Measurements from ENCODE around the gene CMTM1. TPM values are rescaled to one million over a fixed set of nuclear protein-coding genes. Genes with fewer than 3 reads are reported as not detected.

Gene CMTM1
- total and polyA plus RNA-seq, 2 donors (not counting 3 experiments of a cell fraction or from before 2014, with no cell fraction given): 3.0 to 12.3 TPM

DNA sequence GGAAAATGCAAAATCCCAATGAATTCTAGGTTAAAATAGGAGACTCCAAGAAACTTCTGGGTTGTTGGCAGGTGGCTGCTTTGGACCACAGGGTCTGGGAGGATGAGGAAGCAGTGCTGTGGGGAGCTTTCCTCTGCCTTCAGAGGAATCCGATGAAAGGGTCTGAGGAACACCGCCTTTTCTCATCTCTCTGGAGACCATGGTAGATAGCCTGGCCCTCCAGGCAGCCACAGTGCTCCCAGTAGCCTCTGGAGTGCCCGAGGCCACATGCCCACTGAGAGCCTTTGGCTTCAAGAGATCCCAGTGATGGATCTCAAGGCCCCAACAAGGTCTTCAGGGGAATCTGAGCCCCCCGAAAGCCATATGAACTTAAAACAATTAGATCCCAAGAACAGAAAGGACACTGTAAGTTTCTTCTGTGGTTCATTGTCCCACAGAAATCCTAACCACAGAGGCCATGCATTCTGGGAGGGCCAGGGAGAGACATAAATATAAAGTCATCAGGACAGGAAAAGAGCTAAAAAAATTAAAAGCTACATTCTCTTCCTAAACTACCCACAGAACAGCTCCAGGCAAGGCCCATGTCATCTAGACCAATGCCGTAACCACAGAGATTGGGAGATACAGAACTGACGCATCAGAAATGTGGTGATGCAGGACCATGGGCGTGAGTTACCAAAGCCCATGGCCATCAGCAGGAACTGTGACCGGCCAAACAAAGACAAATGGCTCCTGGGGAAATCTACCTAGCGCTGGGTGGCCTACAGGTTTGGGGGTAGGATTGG lies 40.7 kb upstream of the CMTM1 start:
- H2AFZ ChIP-seq (ENCODE audit: low read depth, low read length): no peak overlapping the region
- no peak for FAIRE-seq
- H3K4me3 ChIP-seq (replicated peaks in 1 of 3; ENCODE audit: insufficient read depth in 1 of 3, low read depth in 1 of 3, low read length in 3 of 3): no peak overlapping the region
- no peaks in the 10 kb centered on the region for H3K79me2 ChIP-seq (ENCODE audit: control insufficient read depth, insufficient read depth, low read length)
- peaks cover 0 to 11% of the 10 kb centered on the region in 2 experiments for H3K36me3 ChIP-seq (ENCODE audit: control insufficient read depth in 2 of 2, extremely low read depth in 1 of 2, insufficient read depth in 2 of 2, low read length in 2 of 2)
- H3K27ac ChIP-seq (ENCODE audit: insufficient read depth, low read depth, low read length): no peak overlapping the region
- POLR2A ChIA-PET: no interaction called here
- no peaks in the 10 kb centered on the region for H3K9me1 ChIP-seq (replicated peaks; ENCODE audit: control insufficient read depth, extremely low read depth, insufficient read depth, low read length)
- TF ChIP-seq MAX (IDR thresholded peaks at IDR 0.05; ENCODE audit: insufficient read depth, insufficient read length) (no peak), JUN (IDR thresholded peaks at IDR 0.05; ENCODE audit: borderline replicate concordance, insufficient read depth, insufficient read length, low read depth) (no peak), POLR2AphosphoS5 (IDR thresholded peaks at IDR 0.05; ENCODE audit: insufficient read depth, low read depth, low read length) (no peak), MYC (IDR thresholded peaks at IDR 0.05; ENCODE audit: low read depth, low read length) (no peak), CTCF (IDR thresholded peaks at IDR 0.05; ENCODE audit: extremely low read depth in 1 of 2, insufficient read depth in 1 of 2, low read depth in 1 of 2, low read length in 2 of 2) (no peak), GATA2 (IDR thresholded peaks at IDR 0.05; ENCODE audit: insufficient read depth, insufficient read length, low read depth, low read length) (no peak), POLR2A (IDR thresholded peaks at IDR 0.05; ENCODE audit: low read depth, low read length) (no peak), EZH2 (IDR thresholded peaks at IDR 0.05; ENCODE audit: borderline replicate concordance, low read depth, low read length, severe bottlenecking) (no peak), FOS (IDR thresholded peaks at IDR 0.05; ENCODE audit: borderline replicate concordance, insufficient read depth, low read length) (no peak)
- dilution Hi-C loops (cut with MboI; ENCODE audit: extremely low pct_ligation_motif_present, low sequenced_read_pairs) (no loop called here), intact Hi-C loops (cut with micrococcal nuclease) (no loop called here)
- BruUV-seq (replicated peaks): no TSS peak
- H3K4me2 ChIP-seq (ENCODE audit: insufficient read depth, low read length): no peak overlapping the region
- DNase-seq (ENCODE audit: low read depth, low spot score): no peak
- H3K27me3 ChIP-seq (ENCODE audit: control insufficient read depth in 2 of 2, insufficient read depth in 2 of 2, low read length in 2 of 2): no peaks in the 10 kb centered on the region
- H3K9me3 ChIP-seq (replicated peaks; ENCODE audit: control insufficient read depth, insufficient read depth, low read length): no peaks in the 10 kb centered on the region
- CTCF ChIA-PET: interaction anchor here (0.7 to 2.1 kb wide), 3 partner anchors 10 to 17 kb away, joined by 3 to 6 read pairs (median 5); no protein-coding TSS in a partner anchor
- H3K4me1 ChIP-seq (ENCODE audit: control insufficient read depth, extremely low read depth, insufficient read depth, low read length): peaks cover 41% of the 10 kb centered on the region
- no peaks in the 10 kb centered on the region for H4K20me1 ChIP-seq (replicated peaks; ENCODE audit: control insufficient read depth, extremely low read depth, insufficient read depth, low read length)
- no peak overlapping the region for H3K9ac ChIP-seq (replicated peaks; ENCODE audit: extremely low read depth, insufficient read depth, low read length)

Data from endothelial cell of umbilical vein (primary cell).